H9 (cell line): ENCODE measurements around the gene MEDAG. TPM values are rescaled to one million over a fixed set of nuclear protein-coding genes. Genes with fewer than 3 reads are reported as not detected.

ENCODE experiments used
- DNase-seq: peaks from one replicate; pipeline ENCODE4 v3.0.0-alpha.2; 2017
- H2AFZ ChIP-seq: one replicate; pipeline ENCODE4 v1.6.1; 2013; ENCODE audit warnings: mild to moderate bottlenecking, low read length, control low read depth, moderate library complexity
- H2AK5ac ChIP-seq: 2 replicates; pipeline ENCODE4 v1.6.1; 2013; ENCODE audit warnings: low read length, control low read depth, mixed read lengths; ENCODE audit not compliant: insufficient read length
- H2BK120ac ChIP-seq: one replicate; pipeline ENCODE4 v1.6.1; 2013; ENCODE audit warnings: low read depth, mild to moderate bottlenecking, low read length, control low read depth, inconsistent platforms; ENCODE audit not compliant: poor library complexity, severe bottlenecking
- H2BK12ac ChIP-seq: 2 replicates; pipeline ENCODE4 v1.6.1; 2013; ENCODE audit warnings: low read length, control low read depth, mixed read lengths, low read depth; ENCODE audit not compliant: insufficient read length
- H2BK15ac ChIP-seq: 2 replicates; pipeline ENCODE4 v1.6.1; 2013; ENCODE audit warnings: low read depth, low read length, control low read depth
- H2BK20ac ChIP-seq: one replicate; pipeline ENCODE4 v1.6.1; 2013; ENCODE audit warnings: low read depth, mild to moderate bottlenecking, low read length, control low read depth, inconsistent platforms; ENCODE audit not compliant: poor library complexity, severe bottlenecking
- H2BK5ac ChIP-seq: 2 replicates; pipeline ENCODE4 v1.6.1; 2013; ENCODE audit warnings: low read length, control low read depth, mixed read lengths; ENCODE audit not compliant: insufficient read length
- H3K14ac ChIP-seq: 2 replicates; pipeline ENCODE4 v1.6.1; 2013; ENCODE audit warnings: low read length, control low read depth; ENCODE audit not compliant: insufficient read depth
- H3K18ac ChIP-seq: 2 replicates; pipeline ENCODE4 v1.6.1; 2013; ENCODE audit warnings: low read depth, mild to moderate bottlenecking, mixed read lengths, low read length, control low read depth; ENCODE audit not compliant: insufficient read length
- H3K23ac ChIP-seq: 2 replicates; pipeline ENCODE4 v1.6.1; 2013; ENCODE audit warnings: low read length, control low read depth, mixed read lengths, low read depth; ENCODE audit not compliant: insufficient read length
- H3K23me2 ChIP-seq: 2 replicates; pipeline ENCODE4 v1.6.1; 2013; ENCODE audit warnings: low read depth, mild to moderate bottlenecking, mixed read lengths, low read length, control low read depth; ENCODE audit not compliant: insufficient read length, poor library complexity, severe bottlenecking
- H3K27ac ChIP-seq: 2 replicates; pipeline ENCODE4 v1.5.1; 2013; ENCODE audit warnings: low read length, control low read depth, mixed read lengths, low read depth; ENCODE audit not compliant: insufficient read length
- H3K27me3 ChIP-seq: 2 replicates; pipeline ENCODE4 v1.6.1; 2013; ENCODE audit warnings: low read length, control low read depth, inconsistent platforms; ENCODE audit not compliant: insufficient read depth
- H3K4ac ChIP-seq: 2 replicates; pipeline ENCODE4 v1.6.1; 2013; ENCODE audit warnings: low read depth, mild to moderate bottlenecking, control low read depth, inconsistent platforms, low read length, moderate library complexity
- H3K4me1 ChIP-seq: 2 replicates; pipeline ENCODE4 v1.6.1; 2013; ENCODE audit warnings: low read length, control low read depth, inconsistent platforms; ENCODE audit not compliant: insufficient read depth
- H3K4me2 ChIP-seq: 2 replicates; pipeline ENCODE4 v1.6.1; 2013; ENCODE audit warnings: low read length, control low read depth, mixed read lengths; ENCODE audit not compliant: insufficient read length, insufficient read depth
- H3K56ac ChIP-seq: 2 replicates; pipeline ENCODE4 v1.6.1; 2013; ENCODE audit warnings: low read depth, mild to moderate bottlenecking, mixed read lengths, low read length, control low read depth; ENCODE audit not compliant: insufficient read length
- H3K79me1 ChIP-seq: 2 replicates; pipeline ENCODE4 v1.6.1; 2013; ENCODE audit warnings: low read depth, mild to moderate bottlenecking, moderate library complexity, low read length, control low read depth, inconsistent platforms; ENCODE audit not compliant: insufficient read depth, poor library complexity, severe bottlenecking
- H3K79me2 ChIP-seq: 2 replicates; pipeline ENCODE4 v1.6.1; 2013; ENCODE audit warnings: low read length, control low read depth, inconsistent platforms; ENCODE audit not compliant: insufficient read depth
- H3K9ac ChIP-seq: 2 replicates; pipeline ENCODE4 v1.6.1; 2013; ENCODE audit warnings: low read length, control low read depth, mixed read lengths; ENCODE audit not compliant: insufficient read length; ENCODE audit errors: extremely low read depth
- H3K9me3 ChIP-seq: one replicate; pipeline ENCODE4 v1.6.1; 2013; ENCODE audit warnings: low read depth, low read length, inconsistent platforms; ENCODE audit not compliant: control insufficient read depth
- H3T11ph ChIP-seq: one replicate; pipeline ENCODE4 v1.6.1; 2013; ENCODE audit warnings: mild to moderate bottlenecking, low read length, control low read depth, inconsistent platforms
- H4K20me1 ChIP-seq: one replicate; pipeline ENCODE4 v1.6.1; 2013; ENCODE audit not compliant: control insufficient read depth, insufficient read length, insufficient read depth
- H4K5ac ChIP-seq: 2 replicates; pipeline ENCODE4 v1.6.1; 2013; ENCODE audit warnings: low read depth, mild to moderate bottlenecking, mixed read lengths, low read length, control low read depth; ENCODE audit not compliant: insufficient read length
- H4K8ac ChIP-seq: replicated peaks from 2 replicates; pipeline ENCODE4 v1.6.1; 2013; ENCODE audit warnings: low read length, control low read depth, mixed read lengths, low read depth; ENCODE audit not compliant: insufficient read length
- H4K91ac ChIP-seq: 2 replicates; pipeline ENCODE4 v1.6.1; 2013; ENCODE audit warnings: low read depth, mild to moderate bottlenecking, moderate library complexity, mixed read lengths, low read length, control low read depth; ENCODE audit not compliant: insufficient read length
- H3K27ac Mint-ChIP-seq, 3 experiments: 2 replicates in 2 of 3; 3 replicates in 1 of 3; pipeline ENCODE4 v1.8.0; 2020 to 2021; ENCODE audit warnings: mixed read lengths in 3 of 3, mild to moderate bottlenecking in 1 of 3, moderate library complexity in 1 of 3
- H3K27me3 Mint-ChIP-seq: 2 replicates; pipeline ENCODE4 v1.8.0; 2021; ENCODE audit warnings: low read depth, mild to moderate bottlenecking, moderate library complexity, mixed read lengths
- H3K36me3 Mint-ChIP-seq, 3 experiments: 2 replicates in 2 of 3; 3 replicates in 1 of 3; pipeline ENCODE4 v1.8.0; 2020 to 2021; ENCODE audit warnings: low read depth in 3 of 3, mixed read lengths in 3 of 3; ENCODE audit not compliant: insufficient read depth in 1 of 3
- H3K4me1 Mint-ChIP-seq, 2 experiments: 2 replicates each; pipeline ENCODE4 v1.8.0; 2020; ENCODE audit warnings: mixed read lengths in 2 of 2
- H3K4me3 Mint-ChIP-seq, 2 experiments: 2 replicates in 1 of 2; 3 replicates in 1 of 2; pipeline ENCODE4 v1.8.0; 2020 to 2021; ENCODE audit warnings: mild to moderate bottlenecking in 2 of 2, mixed read lengths in 2 of 2, moderate library complexity in 1 of 2
- H3K9me3 Mint-ChIP-seq, 2 experiments: 2 replicates in 1 of 2; 3 replicates in 1 of 2; pipeline ENCODE4 v1.8.0; 2020; ENCODE audit warnings: mild to moderate bottlenecking in 2 of 2, mixed read lengths in 2 of 2, moderate library complexity in 1 of 2
- CTCF ChIP-seq: fragments of 200-600 bp; sonication (generic); conservative IDR thresholded peaks from 3 replicates; pipeline ENCODE4 v1.8.0; 2021; ENCODE audit warnings: antibody characterized with exemption, mild to moderate bottlenecking
- WGBS: extraction: QIAGEN DNeasy Blood & Tissue Kit; methylation state at CpG from one replicate; pipeline ENCODE4 v1.1.7; 2013; ENCODE audit warnings: missing lambda C conversion rate, low lambda C conversion rate, mixed read lengths; ENCODE audit not compliant: insufficient read length; ENCODE audit errors: extremely low coverage; 5-methylcytosine and 5-hydroxymethylcytosine counted together
- total RNA-seq: library from RNA; stranded (reverse); gene quantifications from 2 replicates; pipeline ENCODE4 v1.2.1, GENCODE V29; 2021

MEDAG gene
- total RNA-seq, 1 experiment from 2014 or later = 0.87 TPM

GRCh38 chr13:30966101-30966500 lies 60.0 kb downstream of the MEDAG start:
- no peak for DNase-seq
- Mint-ChIP-seq H3K4me3 (no peak overlapping the region), H3K4me1 (peaks cover 0 to 4% of the 10 kb centered on the region in 2 experiments; a peak in 1 of 4 replicates), H3K36me3 (peaks cover 7 to 12% (median 9%) of the 10 kb centered on the region in 3 experiments; a peak in 6 of 7 replicates), H3K9me3 (peaks cover 29 to 39% of the 10 kb centered on the region in 2 experiments), H3K27ac (no peak overlapping the region), H3K27me3 (peaks cover 6% of the 10 kb centered on the region)
- Histone ChIP-seq H3K56ac (no peak overlapping the region), H3K18ac (no peak overlapping the region), H2BK5ac (no peak overlapping the region), H3K4me1 (no peaks in the 10 kb centered on the region), H3K27ac (no peak overlapping the region), H4K20me1 (no peaks in the 10 kb centered on the region), H4K91ac (no peak overlapping the region), H3K79me1 (no peaks in the 10 kb centered on the region), H2BK120ac (no peak overlapping the region), H2AK5ac (no peak overlapping the region), H3K4me2 (no peak overlapping the region), H4K8ac (no peak overlapping the region), H2BK20ac (no peak overlapping the region), H4K5ac (no peak overlapping the region), H3K27me3 (no peaks in the 10 kb centered on the region), H3K79me2 (no peaks in the 10 kb centered on the region), H3K23me2 (no peaks in the 10 kb centered on the region), H2BK15ac (no peak overlapping the region), H2AFZ (no peak overlapping the region), H3K9me3 (peaks cover 13% of the 10 kb centered on the region), H2BK12ac (no peak overlapping the region), H3K23ac (no peak overlapping the region), H3K9ac (no peak overlapping the region), H3T11ph (no peak overlapping the region), H3K4ac (no peak overlapping the region), H3K14ac (no peak overlapping the region)
- no peak for TF ChIP-seq CTCF
- no CpG with 5 or more reads among the region's 3 CpGs for WGBS
